Stimulated activated CD4-positive, alpha-beta T cell treated with anti-CD3 and anti-CD28 coated beads, TNF-alpha, amount 100 ng/mL, for 1 hour (primary cell): ENCODE data around the gene ADCY2.

Experiments used
- DNase-seq, 3 donors: peaks; one replicate each; pipeline ENCODE4 v3.0.0-alpha.2; 2020; ENCODE audit warnings: low read depth in 3 of 3, low spot score in 1 of 3

The ADCY2 gene

DNA sequence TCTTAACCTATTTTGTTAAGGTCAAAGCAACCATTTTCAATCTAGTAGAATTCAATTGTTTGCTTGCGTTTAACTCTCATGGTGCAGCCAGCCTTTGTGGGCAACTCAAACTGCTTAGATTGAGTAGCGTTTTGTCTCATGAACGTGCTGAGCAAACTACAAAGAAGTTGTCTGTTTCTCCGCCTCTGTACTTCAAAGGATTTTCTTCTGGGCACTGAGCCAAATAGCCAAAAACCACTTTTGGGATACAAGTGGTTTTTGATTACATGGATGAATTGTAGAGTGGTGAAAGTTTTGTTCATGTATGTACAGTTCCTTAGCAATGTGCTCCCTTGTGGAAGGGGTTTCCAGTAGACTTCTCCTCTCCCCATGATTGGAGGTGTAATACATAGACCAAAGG lies 332.1 kb downstream of the ADCY2 start:
- DNase-seq: no peak

DNA sequence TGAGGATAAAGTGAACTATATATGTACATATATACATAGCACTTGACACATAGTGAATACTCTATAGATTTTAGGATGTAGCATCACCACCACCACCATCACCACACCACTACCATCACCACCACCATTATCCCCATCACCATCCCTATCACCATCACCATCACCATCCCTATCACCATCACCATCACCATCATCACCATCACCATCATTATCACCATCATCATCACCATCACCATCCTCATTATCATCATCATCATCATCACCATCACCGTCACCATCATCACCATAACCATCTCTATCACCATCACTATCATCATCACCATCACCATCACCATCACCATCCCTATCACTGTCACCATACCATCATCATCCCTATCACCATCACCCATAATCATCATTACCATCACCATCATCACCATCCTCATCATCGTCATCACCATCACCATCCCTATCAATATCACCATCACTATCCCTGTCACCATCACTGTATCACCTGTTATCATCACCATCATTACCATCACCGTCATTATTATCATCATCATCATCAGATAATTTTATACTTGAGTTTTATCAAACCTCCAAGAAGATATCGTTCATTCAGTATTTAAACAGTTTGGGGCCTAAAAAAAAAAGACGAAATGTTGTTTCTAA lies 345.6 kb downstream of the ADCY2 start:
- no peak for DNase-seq

DNA sequence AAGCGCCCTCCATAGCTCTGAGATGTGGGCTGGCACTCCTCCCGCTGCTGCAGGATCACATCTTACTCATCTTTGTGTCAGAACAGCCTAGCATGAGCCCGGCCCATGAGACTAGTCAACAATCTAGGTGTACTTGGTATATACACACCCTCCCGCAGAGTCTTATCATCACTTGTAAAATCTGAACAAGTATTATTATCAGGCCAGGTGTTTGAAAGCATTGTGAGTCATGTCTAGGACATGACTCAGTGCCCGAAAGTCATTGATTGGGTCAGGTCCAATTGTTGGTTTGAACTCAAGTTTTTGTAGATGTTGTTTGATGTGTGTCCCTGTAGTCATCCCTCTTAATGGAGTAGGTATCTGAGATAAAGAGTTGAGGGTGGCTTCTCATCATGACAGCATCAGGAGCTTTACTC lies 346.3 kb downstream of the ADCY2 start:
- no peak for DNase-seq

DNA sequence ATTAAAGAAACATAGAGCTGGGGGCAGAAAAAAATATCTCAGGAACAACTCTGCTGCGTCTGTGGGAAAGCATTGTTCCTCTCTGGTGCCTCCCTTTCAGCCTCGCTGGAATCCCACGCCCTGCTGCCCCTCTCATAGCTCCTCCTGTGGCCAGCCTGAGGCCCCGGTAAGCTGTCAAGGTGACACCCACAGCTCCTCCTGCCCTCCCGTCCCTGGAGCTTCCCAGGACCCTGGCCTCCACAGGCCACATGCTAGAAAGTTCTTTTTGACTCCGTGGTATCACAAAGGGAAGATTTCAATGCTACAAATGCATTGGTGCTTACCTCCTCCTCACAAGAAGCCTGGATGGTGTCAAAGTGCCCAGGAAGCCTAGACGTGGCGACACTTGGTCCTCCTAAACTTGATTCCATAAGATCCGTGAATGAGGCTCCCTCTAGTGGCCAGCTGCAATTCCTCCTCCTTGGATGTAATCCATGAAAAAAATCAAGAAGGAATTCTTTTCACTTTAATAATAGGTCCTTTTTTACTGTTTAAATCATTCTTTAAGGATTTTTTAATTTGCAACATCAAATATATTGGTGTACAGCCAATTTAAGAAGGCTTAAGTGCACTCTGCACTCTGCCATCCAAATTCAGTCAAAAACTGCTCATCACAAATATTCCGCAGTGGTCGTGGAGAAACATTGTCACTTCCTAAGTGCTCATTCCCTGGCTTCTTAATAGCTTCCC lies 350.1 kb downstream of the ADCY2 start:
- DNase-seq: peak in 1 of 3 donors; percentile 14

DNA sequence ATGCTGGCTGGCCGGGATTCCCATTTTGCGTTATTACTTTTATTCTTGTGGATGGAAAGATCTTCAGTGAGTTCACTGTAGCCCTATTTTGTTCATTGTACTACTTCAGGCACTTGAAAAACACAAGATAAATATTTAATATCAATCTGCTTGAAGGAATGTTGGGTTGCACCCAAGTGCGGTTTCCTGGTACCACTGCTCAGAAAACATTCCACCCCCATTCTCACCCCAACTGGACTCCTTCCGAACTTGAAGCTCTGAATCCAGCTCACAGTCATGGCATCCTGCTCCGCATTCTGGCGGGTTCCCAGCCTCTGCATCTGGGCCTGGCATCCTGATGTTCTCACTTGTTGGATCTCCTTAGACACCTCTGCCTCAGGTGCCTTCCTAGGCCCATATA lies 351.8 kb downstream of the ADCY2 start:
- DNase-seq: no peak

DNA sequence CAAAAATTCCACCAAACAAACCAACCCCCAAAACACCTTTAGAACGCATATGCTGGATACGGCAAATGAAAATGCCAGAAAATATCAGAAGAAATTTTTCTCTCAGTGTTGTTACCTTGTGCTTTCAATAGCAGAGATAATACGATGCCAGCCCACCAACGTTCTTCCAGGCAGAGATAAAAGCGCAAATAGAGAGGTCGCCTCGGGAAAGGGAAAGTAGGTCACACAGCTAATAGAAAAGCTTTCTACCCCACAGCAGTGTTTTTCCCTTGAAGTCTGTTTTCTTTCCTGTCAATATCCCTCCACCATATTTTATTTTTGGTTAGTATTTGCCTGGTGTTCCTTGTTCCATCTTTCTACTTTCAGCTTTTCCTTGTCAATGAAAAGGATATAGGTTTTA lies 353.7 kb downstream of the ADCY2 start:
- DNase-seq: no peak

DNA sequence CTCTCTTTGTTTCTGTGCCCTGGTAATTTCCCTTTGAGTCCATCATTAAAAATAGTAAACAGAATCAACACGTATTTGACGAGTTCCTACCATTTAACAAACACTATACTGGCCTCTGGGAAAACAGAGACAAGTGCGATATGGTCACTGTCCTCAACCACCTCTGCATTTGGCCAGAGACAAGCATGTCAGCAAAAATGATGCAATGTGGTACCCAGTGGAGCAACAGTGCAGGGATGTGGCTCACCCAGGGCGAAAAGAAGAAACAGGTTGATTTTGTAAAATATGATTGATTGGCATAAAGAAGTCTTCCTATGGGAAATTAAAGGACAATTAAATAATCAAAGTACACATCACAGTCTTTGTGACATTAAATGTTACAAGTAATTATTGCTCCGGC lies 355.9 kb downstream of the ADCY2 start:
- no peak for DNase-seq

DNA sequence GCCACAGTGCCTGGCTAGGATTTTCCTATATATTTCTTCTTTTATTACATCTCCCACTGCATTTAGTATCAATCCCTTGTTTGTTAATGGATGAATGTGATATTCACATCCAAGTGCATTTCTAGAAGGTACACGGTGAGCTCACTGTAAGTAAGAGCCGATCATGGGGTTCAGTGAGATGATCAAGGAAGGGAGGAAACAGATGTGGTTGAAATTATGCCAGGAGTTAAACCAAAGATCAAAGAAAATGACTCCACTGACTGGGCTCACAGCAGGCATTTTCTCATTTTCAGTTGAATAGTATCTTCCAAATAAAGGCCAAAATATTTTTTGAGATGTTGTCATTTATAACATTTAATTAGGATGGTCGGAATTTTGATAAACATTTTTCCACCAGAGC lies 357.2 kb downstream of the ADCY2 start:
- no peak for DNase-seq

DNA sequence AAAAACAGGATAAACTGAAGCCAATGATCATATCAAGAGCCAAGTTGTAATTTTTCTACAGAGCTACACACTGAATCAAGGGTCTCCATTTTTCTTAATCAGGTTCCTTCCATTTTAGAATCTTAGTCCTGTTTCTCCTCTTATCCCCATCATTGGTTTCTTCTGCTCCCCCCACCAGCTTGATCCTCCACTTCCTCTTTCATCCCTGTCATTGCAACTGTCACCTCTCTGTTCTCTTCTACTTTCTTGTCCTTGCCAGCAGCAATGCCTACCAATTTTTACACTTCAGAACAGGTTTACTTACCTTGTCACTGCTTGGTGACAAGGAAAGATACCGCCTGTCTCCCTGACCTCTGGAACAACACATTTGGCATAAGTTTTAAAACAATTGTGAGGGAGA lies 357.7 kb downstream of the ADCY2 start:
- DNase-seq: no peak

DNA sequence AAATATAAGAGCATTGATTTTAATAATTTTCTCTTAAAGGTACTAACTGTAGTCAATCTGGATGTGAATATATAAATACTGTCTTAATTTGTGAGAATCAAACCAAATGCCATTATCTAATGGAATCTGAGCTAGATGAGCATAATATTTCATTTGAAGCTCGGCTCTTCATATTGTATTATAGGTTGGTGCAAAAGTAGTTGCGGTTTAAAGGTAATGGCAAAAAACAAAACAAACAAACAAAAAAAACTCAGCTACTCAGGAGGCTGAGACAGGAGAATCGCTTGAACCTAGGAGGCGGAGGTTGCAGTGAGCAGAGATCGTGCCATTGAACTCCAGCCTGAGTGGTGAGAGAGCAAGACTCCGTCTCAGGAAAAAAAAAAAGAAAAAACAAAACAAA lies 358.6 kb downstream of the ADCY2 start:
- no peak for DNase-seq

DNA sequence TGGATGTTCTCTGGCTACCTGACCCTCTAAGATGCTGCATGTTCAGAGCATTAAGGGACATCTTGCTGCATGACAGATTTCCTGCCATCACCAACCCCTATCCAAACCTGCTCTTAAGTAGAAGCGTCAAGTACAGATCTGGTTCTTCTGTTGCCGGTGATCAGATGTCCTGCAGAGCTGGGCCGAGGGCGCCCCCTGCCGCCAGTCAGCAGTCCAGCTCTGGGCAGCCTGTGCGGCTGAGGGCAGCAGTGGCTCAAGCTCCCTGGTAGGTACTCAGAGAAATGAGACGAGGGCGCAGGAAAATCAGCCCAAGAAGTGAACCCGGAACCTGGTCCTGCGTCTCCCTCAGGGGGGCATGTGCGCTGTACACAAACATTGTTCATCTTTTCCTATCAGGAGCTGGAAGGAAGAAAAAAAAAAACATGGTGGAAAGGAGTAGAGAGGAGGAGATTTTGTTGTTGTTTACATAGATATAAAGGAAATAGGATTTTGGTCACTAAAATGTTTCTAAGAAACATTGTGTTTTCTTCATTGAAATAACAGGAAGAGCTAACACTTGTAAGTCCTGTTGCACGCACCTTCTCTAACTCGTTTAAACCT lies 359.2 kb downstream of the ADCY2 start:
- DNase-seq: peak in 1 of 3 donors; percentile 10

DNA sequence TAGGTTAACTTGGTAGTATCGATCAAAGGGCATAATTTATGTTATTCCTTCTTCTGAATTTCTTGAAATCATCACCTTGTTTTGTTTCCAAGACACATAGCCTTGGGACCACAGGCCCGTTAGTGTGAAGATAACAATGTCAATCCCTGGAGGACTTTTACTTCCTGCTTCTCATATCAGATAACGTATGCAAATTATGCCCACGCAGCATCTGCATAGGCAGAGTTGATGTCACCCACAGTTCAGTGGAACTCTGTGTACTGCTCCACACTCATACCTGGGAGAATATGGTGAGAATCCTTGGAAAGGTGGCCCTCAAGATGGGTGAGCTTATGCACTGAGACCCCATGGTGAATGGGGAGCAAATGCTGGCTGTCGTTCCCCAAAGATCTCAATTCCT lies 360.0 kb downstream of the ADCY2 start:
- DNase-seq: no peak

DNA sequence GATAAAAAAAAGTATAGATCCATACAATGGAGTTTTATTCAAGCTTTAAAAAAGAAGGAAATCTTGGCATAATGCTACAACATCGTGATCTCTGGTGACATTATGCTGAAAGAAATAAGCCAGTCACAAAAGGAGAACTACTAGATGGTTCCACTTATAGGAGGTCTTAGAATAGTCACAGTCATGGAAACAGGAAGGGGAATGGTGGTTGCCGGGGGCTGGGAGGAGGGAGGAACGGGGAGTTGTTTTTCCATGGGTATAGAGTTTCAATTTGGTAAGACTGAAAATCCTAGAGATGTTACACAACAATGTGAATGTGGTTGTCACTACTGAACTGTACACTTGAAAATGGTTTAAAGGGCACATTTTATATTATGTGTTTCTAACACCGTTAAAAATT lies 360.5 kb downstream of the ADCY2 start:
- DNase-seq: no peak

DNA sequence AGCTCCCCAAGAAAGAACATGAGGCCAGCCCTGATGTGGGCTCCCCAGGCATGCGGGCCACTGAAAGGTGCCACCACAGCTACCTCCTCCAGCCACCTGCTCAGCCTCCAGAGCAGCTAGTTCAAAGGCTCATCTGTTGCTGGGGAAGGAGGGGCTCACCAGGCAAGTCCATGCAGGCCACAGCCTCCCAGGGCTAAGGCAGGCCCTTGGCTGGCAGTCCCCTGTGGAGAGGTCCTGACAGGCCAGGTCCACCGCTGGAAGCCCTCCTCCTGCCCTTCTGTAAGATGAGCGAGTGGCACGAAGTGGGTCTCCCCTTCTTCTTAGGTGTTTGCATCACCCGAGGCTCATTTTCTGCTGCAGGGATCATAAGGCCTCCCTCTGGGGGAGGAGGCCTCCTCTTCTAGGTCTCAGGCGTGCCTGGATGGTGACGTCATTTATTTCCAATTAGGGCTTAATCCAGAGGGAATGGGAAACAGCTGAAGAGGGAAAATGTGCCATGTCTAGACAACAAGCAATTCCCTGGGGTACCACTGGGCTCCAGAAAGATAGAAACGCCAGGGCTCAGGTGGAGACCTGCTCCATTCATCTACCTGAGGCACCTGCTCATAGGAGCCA lies 363.4 kb downstream of the ADCY2 start:
- DNase-seq: no peak

DNA sequence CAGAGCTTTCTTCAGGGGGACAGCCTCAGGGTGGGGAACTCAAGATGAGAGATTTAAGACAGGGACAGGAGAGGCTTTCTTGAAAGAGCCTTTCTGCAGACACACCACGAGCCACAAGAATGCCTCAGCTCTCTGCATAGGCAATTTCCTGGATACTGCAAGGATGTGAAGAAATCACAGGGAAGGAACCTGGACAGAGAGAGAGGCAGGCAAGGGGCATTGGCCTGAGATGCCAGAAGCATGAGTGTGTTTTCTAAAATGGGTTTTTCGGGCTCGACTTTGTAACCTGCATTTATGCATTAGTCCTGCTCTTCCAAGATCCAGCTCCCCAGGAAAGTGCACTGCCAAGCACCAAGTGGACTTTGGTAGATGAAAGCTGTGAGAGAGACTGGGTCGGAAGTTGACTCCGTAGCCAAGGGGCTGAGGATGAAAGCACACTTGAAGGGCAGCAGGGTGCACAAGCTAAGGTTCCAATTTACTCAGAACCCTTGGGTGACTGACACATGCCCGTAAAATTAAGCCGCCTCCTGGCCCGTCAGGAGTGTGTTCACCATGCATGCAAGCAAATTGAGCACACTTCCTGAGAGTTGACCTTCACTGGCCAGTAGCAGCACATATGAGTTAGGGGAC lies 364.1 kb downstream of the ADCY2 start:
- DNase-seq: no peak

DNA sequence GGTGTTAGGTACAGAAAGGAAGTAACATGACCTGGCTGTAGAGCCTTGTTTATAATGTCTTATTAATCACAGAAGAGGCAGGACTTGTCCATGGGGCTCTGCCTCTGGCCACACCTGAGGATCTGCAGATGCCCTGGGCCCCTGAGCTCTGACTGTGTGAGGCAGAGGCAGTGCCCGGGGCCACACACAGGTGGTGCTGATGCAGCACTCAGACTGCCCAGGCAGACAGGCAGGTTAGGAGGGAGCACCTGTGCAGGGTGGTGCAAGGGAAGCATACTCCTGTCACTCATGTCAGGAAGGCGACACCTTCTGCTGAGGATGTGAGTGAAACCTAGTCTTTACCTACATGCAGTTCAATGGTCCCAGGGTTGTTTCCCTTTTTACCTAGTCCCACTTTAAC lies 366.3 kb downstream of the ADCY2 start:
- DNase-seq: no peak

DNA sequence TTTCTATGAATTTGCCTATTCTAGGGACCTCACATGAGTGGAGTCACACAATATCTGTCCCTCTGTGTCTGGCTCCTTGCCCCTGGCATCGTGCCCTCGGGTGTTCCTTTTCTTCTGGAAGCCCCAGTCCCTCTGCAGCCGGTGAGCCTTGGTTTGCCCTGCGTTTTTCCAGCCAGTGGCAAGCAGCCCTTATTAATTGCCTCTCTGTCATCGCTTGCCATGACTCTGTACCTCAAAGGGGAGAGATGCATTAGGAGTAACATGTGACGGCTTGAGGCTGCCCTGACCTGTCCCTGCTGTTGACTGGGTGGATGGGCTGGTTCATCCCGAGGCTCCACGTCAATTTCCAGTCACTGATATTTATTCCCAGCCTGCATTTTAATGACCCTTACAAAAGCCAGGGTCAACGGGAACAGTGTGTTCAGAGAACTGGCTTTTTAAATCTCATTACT lies 367.7 kb downstream of the ADCY2 start:
- DNase-seq: no peak

DNA sequence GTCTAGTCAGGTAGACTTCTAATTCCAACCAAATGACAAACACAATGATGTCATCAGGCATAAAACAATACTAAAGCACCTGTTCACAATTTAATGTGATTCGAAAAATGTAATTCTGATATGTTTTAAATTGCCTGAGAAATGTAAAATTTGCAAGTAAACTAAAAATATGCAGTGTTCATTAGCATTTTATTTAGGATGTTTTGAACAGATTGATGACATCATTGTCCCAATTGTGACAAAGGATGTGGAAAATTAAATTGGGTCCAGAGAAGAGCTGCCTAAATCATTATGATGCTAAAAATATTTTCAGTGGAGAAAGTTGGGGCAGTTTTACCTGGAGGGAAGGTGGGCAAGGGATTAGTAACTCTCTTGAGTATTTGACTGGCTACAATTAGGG lies 368.5 kb downstream of the ADCY2 start:
- DNase-seq: no peak

DNA sequence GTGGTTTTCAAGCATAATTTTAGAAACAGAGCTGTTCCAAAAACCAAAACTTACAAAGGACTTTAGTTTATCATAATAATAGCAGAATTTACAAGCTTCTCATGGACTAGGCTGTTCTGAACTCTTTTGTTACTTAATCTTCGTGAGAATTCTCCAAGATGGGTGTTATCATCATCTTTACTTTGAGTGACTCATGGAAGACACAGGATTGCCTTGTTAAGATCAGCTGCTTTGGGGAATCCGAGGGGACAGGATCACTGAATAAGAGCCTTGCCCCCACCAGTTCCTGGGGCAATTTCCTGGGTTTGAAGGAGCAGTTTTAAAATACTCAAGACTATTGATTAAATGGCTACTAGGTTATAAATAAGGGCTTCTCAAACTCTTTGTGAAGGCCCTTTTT lies 374.5 kb downstream of the ADCY2 start:
- DNase-seq: no peak

DNA sequence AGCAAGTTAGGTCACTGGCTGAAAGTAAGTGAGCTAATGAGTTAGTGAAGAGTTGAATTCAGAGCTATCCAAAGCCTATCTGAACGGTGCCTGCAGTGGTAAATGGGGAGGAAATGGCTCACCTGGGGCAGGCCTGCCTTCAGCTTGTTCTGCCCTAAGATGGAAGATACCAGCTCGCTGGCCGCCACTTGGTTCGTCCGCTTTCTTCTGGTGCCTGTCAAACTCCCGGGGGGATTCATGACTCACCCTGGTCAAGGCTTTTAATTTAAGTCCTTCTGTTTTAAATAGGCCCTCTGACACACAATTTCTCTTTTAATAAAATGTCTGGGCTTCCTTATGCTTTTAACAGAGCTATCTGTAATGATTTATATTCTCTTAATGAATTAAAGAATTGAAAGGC lies 376.2 kb downstream of the ADCY2 start:
- no peak for DNase-seq

DNA sequence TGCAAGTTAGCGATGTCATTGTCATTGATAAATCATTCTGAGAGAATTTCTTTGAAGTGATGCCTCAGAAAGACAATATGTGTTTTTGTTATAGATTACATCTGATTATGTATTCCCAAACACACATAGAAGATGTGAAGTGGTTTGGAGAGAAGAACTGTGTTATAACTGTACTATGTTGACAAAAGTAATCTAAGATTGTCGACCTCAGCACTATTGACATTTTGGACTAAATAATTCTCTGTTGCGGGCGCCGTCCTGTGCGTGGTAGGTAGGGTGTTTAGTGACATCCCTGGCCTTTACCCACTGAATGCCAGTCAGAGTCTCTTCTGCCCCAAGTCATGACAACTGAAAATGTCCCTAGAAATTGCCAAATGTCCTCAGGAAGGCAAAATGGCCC lies 377.2 kb downstream of the ADCY2 start:
- no peak for DNase-seq

DNA sequence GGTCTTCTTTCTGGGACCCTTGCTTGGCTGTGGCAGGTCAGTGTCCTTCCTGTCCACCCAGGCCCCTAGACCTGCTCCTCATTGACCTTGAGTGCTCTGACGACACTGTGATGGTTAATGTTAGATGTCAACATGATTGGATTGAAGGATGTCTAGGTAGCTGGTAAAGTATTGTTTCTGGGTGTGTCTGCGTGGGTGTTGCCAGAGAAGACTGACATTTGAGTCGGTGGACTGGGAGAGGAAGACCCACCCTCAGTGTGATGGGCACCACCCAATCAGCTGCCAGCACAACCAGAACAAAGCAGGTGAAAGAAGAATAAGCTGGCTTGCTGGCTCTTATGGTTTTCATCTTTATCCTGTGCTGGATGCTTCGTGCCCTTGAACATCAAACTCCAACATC lies 380.5 kb downstream of the ADCY2 start:
- DNase-seq: no peak
